Activated naive CD8-positive, alpha-beta T cell treated with anti-CD3 and anti-CD28 coated beads, Interleukin-2, amount 10 ng/mL, durations not matched to agents 7 days and 5 days (primary cell): ENCODE results near the gene TSPAN15. TPM values are rescaled to one million over a fixed set of nuclear protein-coding genes. Genes with fewer than 3 reads are reported as not detected.

ENCODE experiments used
- total RNA-seq, 2 experiments: library from RNA; stranded (reverse); gene quantifications; one replicate each; pipeline ENCODE4 v1.2.3, GENCODE V29; 2021

TSPAN15 gene
- total RNA-seq, 2 experiments from 2014 or later: 4.6 to 4.7 TPM

Other genes starting within 250 kb of the TSPAN15 start
- gene HKDC1, start 231.1 kb upstream of the TSPAN15 start, total RNA-seq: 1 to 10 TPM in 1 of 2 experiments, under 1 TPM in 1; 0.68 to 1.1 TPM
- 100 to 1,000 TPM; 118 to 123 TPM for gene HK1, start 173.0 kb upstream of the TSPAN15 start, total RNA-seq
- not detected for gene TACR2, start 34.5 kb upstream of the TSPAN15 start, total RNA-seq
- gene NEUROG3, start 122.0 kb downstream of the TSPAN15 start, total RNA-seq: under 1 TPM in 1 of 2 experiments, not detected in 1; 0.22 TPM
- gene FAM241B, start 178.8 kb downstream of the TSPAN15 start, total RNA-seq: 10 to 100 TPM in 1 of 2 experiments, 1 to 10 TPM in 1; 8.0 to 11.7 TPM